ENCODE measurements around the gene FLRT2.

The FLRT2 gene

GRCh38 chr14:85531141-85531586, 1.2 kb downstream of the FLRT2 start:
- DNase-seq, result no peak

GRCh38 chr14:85531587-85532373, 1.8 kb downstream of the FLRT2 start:
- peak; percentile 5 for DNase-seq

GRCh38 chr14:85532374-85533022, 2.6 kb downstream of the FLRT2 start:
- DNase-seq, result no peak

- DNase-seq, result no peak
Measured at GRCh38 chr14:85533023-85533860, 3.3 kb downstream of the FLRT2 start.

- no peak for DNase-seq
Measured at GRCh38 chr14:85533861-85534291, 3.9 kb downstream of the FLRT2 start.

- no peak for DNase-seq
Measured at GRCh38 chr14:85534458-85535293, 4.7 kb downstream of the FLRT2 start.

GRCh38 chr14:85535321-85535720, 5.4 kb downstream of the FLRT2 start:
- DNase-seq, result no peak

GRCh38 chr14:85535991-85536832, 6.3 kb downstream of the FLRT2 start:
- DNase-seq, result no peak

GRCh38 chr14:85536833-85537190, 6.9 kb downstream of the FLRT2 start:
- no peak for DNase-seq

GRCh38 chr14:85537526-85537925, 7.6 kb downstream of the FLRT2 start:
- no peak for DNase-seq

- DNase-seq, result no peak
Measured at GRCh38 chr14:85538636-85539035, 8.7 kb downstream of the FLRT2 start.

- DNase-seq, result no peak
Measured at GRCh38 chr14:85539510-85539909, 9.6 kb downstream of the FLRT2 start.

GRCh38 chr14:85542623-85543022, 12.7 kb downstream of the FLRT2 start:
- DNase-seq, result no peak

GRCh38 chr14:85545738-85546137, 15.8 kb downstream of the FLRT2 start:
- DNase-seq, result no peak

- DNase-seq, result no peak
Measured at GRCh38 chr14:85546390-85546789, 16.4 kb downstream of the FLRT2 start.

- DNase-seq, result no peak
Measured at GRCh38 chr14:85549697-85550096, 19.8 kb downstream of the FLRT2 start.

- DNase-seq, result no peak
Measured at GRCh38 chr14:85554106-85554505, 24.2 kb downstream of the FLRT2 start.

- DNase-seq, result no peak
Measured at GRCh38 chr14:85556267-85556666, 26.3 kb downstream of the FLRT2 start.

GRCh38 chr14:85558505-85558904, 28.6 kb downstream of the FLRT2 start:
- no peak for DNase-seq

GRCh38 chr14:85562630-85563029, 32.7 kb downstream of the FLRT2 start:
- DNase-seq, result no peak

GRCh38 chr14:85564841-85565527, 35.0 kb downstream of the FLRT2 start:
- no peak for DNase-seq

Data from stimulated activated CD4-positive, alpha-beta T cell treated with anti-CD3 and anti-CD28 coated beads, Interleukin-15, amount 100 ng/mL, for 24 hours (primary cell).